D721Med (cell line): ENCODE data around the gene RFT1.

ENCODE experiments used
- DNase-seq: peaks from one replicate; pipeline ENCODE4 v3.0.0; 2011; ENCODE audit warnings: low spot score; ENCODE audit not compliant: insufficient read length
- FAIRE-seq: peaks from 2 replicates; lab custom pipeline; 2011; peaks lifted over from hg19 to GRCh38; lab: Jason Lieb, UNC
- TF ChIP-seq, protein P1 (sequence below): IDR thresholded peaks from 2 replicates; pipeline ENCODE4 v1.5.1; 2012; ENCODE audit warnings: mild to moderate bottlenecking, control low read depth; ENCODE audit not compliant: insufficient read depth; ENCODE audit errors: missing control alignments

The RFT1 gene

DNA sequence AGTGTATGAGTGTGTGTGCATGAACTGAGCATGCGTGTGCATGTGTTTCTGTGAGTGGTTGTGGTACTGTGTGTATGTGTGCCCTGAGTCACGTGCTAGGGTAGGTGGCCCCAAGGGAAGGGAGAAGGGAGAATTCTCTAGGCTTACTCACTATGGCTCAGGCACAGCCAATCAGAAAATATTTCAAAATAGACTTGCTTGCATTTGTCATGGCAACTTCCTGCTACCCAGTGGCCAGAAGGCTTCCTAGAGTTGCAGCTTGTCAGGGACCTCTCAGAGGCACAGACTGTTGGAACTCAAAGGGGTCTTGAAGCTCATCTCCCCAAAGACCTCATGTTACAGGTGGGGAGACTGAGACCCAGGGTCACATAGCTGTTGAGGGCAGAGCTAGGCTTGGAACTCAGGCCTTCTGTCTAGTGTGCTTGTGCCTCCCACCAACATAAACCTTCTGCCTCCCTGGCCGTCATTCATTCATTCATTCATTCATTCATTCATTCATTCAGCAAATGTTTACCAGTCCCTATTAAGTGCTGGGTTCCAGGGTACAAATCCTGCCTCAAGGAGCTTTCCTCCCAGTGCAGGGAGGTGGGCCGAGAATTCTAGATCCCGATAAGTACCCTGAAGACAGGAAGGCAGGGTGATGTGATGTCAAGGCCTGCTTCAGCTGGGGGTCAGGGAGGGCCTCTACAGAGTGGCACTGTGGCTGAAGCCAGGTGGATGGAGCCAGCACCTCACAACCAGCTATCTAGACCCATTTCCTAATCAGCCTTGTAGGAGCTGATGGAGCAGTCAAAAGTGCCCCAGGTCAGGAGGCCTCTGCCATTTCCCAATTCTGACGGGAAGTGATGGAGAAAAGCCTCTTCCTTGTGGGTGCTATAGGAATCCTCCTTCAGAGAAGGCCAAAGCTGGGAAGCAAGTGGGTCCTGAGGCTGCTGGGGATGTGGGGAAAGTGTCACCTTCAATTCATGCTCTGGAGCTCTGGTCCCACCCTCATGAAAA lies 10.9 kb upstream of the RFT1 start:
- DNase-seq: no peak
- TF ChIP-seq, protein P1, sequence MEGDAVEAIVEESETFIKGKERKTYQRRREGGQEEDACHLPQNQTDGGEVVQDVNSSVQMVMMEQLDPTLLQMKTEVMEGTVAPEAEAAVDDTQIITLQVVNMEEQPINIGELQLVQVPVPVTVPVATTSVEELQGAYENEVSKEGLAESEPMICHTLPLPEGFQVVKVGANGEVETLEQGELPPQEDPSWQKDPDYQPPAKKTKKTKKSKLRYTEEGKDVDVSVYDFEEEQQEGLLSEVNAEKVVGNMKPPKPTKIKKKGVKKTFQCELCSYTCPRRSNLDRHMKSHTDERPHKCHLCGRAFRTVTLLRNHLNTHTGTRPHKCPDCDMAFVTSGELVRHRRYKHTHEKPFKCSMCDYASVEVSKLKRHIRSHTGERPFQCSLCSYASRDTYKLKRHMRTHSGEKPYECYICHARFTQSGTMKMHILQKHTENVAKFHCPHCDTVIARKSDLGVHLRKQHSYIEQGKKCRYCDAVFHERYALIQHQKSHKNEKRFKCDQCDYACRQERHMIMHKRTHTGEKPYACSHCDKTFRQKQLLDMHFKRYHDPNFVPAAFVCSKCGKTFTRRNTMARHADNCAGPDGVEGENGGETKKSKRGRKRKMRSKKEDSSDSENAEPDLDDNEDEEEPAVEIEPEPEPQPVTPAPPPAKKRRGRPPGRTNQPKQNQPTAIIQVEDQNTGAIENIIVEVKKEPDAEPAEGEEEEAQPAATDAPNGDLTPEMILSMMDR: no peak
- FAIRE-seq: no peak

DNA sequence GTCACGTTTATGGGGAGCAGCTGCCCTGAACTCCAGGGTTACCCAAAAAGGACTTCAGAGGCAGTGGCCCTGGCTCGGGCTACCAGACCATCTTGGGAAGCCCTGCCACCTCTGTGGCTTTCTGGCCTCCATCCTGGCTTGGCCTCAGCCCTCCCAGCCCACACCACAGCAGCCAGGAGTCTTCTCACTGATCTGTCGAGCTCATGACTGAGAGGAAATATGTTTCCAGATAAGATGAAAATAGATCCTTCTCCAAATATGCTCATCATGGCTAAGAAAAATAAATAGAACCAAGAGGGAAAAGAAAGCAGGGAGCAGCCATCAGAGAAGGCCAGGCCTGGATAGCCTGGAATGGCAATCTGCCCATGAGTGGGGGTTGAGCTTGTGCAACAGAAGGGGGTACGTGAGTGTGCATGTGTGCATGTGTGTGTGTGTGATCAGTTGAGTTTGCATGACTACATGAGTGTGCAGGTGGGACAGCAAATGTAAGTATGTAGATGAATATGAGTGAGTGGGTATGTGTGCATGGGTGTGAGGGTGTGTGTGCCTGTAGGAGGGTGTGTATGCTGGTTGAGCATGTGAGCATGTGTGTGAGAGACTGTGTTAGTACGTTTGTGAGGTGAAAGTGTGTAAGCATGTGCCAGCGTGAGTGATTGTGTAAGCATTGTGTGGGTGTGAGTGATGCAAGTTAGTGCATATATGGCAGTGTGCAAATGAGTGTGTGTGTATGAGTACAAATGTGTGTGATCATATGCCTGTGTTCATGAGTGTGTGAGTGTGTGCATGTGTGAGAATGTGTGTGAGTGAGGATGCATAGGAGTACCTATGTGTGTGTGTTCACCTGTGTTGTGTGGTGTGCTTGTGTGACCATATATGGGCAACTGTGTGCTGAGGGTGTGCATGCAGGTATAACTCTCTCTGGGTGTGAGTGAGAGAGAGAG lies 9.9 kb upstream of the RFT1 start:
- TF ChIP-seq, protein P1: no peak
- no peak for DNase-seq
- FAIRE-seq: no peak

DNA sequence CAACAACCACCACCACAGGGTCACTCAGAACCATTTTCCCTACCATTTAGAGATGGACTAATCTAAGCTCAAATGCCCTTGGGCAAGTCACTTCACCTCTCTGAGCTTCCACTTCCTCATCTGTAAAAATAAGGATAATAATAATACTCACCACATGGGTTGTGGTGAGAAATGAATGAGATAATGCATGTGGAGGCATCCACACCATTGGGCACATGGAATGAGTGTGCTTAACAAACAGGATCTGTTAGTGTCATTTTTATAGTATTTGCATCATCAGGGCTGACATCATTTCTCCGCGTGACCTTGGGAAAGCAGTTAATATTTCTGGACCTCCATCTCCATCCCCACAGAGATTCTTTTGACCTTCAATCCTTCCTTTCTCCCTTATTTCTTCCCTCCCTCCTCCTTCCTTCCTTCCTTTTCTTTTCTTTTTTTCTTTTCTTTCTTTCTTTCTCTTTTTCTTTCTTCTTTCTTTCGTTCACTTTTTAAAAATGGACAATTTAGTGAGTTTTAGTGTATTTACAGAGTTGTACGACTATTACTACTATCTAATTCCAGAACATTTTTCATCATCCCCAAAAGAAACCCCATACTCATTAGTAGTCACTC lies 7.7 kb upstream of the RFT1 start:
- FAIRE-seq: no peak
- TF ChIP-seq, protein P1: no peak
- DNase-seq: no peak

DNA sequence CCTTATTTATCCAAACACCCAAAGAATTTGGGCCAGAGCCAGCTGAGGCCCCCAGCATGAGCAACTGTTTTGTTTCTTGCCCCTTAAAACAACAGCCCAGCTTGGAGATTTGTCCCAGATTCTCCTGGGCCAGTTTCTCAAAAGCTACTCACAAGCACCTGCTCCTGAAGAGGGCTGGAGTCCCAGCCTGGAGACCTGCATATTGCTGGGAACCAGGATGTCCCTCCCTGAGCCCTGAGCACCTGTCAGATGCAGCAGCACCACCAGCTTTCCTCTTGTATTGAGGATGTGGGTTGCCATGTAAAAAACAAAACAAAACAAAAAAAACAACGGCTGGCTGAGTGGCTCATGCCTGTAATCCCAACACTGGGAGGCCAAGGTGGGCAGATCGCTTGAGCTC lies 7.0 kb upstream of the RFT1 start:
- TF ChIP-seq, protein P1: no peak
- DNase-seq: no peak
- no peak for FAIRE-seq

DNA sequence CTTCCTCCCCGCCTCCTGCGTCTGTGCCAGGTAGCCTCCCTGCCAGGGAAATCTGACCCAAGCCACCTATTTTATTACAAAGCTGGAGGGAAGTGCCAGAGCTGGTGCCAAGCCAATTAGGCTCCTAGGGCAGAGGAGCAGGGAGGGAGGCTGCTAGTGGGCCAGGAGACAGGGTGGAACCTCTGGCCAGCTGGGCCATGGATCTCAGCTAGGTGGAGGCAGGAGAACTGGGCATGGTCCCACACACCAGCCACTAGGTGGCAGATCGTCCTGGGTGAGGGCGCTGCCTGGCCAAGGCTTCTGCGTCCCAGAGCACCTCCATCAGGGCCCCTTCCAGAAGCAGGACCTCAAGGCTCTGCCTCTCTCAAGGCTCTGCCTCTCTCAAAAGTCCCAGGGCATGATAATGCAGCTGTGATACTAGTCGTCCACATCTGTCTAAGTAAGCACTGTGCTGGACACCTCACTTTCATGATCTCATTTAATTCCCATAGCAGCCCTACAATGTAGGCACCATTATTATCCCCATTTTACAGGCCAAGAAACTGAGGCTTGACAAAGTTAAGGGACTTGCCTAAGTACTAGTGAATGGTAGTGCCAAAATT lies 4.5 kb upstream of the RFT1 start:
- FAIRE-seq (no peak), DNase-seq (no peak)
- TF ChIP-seq, protein P1: peak; percentile 70

DNA sequence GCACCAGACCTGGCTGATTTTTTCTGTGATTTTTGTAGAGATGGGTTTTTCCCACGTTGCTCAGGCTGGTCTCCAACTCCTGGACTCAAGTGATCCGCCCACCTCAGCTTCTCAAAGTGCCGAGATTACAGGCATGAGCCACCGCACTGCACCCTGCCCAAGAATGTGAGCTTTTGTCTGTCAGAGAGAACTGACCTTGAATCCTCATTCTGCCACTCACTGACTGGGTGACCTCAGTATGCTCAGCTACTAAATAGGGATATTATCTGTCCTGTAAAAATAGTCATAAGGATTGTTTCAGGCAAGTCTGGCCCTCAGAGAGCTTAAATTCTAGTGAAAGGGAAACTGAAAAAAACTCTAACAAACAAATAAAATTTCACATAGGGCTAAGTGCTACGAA lies 2.1 kb upstream of the RFT1 start:
- DNase-seq (no peak), FAIRE-seq (no peak)
- TF ChIP-seq, protein P1: no peak
